MM.1S (cell line): ENCODE data around the gene PTH1R.

ENCODE experiments used
- DNase-seq: peaks from one replicate; pipeline ENCODE4 v3.0.0-alpha.2; 2015
- H2AFZ ChIP-seq: fragments of 300-600 bp; sonication (generic); 2 replicates; pipeline ENCODE4 v1.6.0; 2016; ENCODE audit warnings: antibody characterized with exemption, low read length
- H3F3A ChIP-seq: fragments of 300-600 bp; sonication (generic); 2 replicates; pipeline ENCODE4 v1.6.1; 2016; ENCODE audit warnings: mild to moderate bottlenecking, antibody characterized with exemption, low read length, moderate library complexity, mixed read lengths; ENCODE audit not compliant: insufficient read depth
- H3K27ac ChIP-seq: fragments of 300-600 bp; sonication (generic); 2 replicates; pipeline ENCODE4 v1.5.1; 2016; ENCODE audit warnings: mild to moderate bottlenecking, low read length
- H3K27me3 ChIP-seq: fragments of 300-600 bp; sonication (generic); replicated peaks from 2 replicates; pipeline ENCODE4 v1.6.0; 2016; ENCODE audit warnings: low read length; ENCODE audit not compliant: insufficient read depth
- H3K36me3 ChIP-seq: fragments of 300-600 bp; sonication (generic); replicated peaks from 2 replicates; pipeline ENCODE4 v1.6.1; 2016; ENCODE audit warnings: mild to moderate bottlenecking, low read length, mixed read lengths; ENCODE audit not compliant: insufficient read depth
- H3K4me1 ChIP-seq: fragments of 300-600 bp; sonication (generic); 2 replicates; pipeline ENCODE4 v1.6.1; 2016; ENCODE audit warnings: low read length, mixed read lengths
- H3K4me2 ChIP-seq: fragments of 300-600 bp; sonication (generic); 2 replicates; pipeline ENCODE4 v1.6.0; 2016; ENCODE audit warnings: low read depth, low read length
- H3K4me3 ChIP-seq: fragments of 300-600 bp; sonication (generic); 2 replicates; pipeline ENCODE4 v1.5.1; 2016; ENCODE audit warnings: low read length, mixed read lengths
- H3K79me2 ChIP-seq: fragments of 300-600 bp; sonication (generic); 2 replicates; pipeline ENCODE4 v1.6.1; 2016; ENCODE audit warnings: mixed run types, low read length, mixed read lengths
- H3K9ac ChIP-seq: fragments of 300-600 bp; sonication (generic); 2 replicates; pipeline ENCODE4 v1.6.1; 2016; ENCODE audit warnings: low read length, mixed read lengths
- H3K9me2 ChIP-seq: fragments of 300-600 bp; sonication (generic); replicated peaks from 2 replicates; pipeline ENCODE4 v1.6.1; 2016; ENCODE audit warnings: mild to moderate bottlenecking, low read length, mixed read lengths; ENCODE audit not compliant: insufficient read depth
- H3K9me3 ChIP-seq: fragments of 300-600 bp; sonication (generic); replicated peaks from 2 replicates; pipeline ENCODE4 v1.6.1; 2016; ENCODE audit warnings: mild to moderate bottlenecking, low read length, mixed read lengths; ENCODE audit not compliant: insufficient read depth
- H4K20me1 ChIP-seq: fragments of 300-600 bp; sonication (generic); 2 replicates; pipeline ENCODE4 v1.6.1; 2016; ENCODE audit warnings: mild to moderate bottlenecking, low read length, moderate library complexity, mixed read lengths; ENCODE audit not compliant: insufficient read depth
- EZH2 ChIP-seq: fragments of 300-600 bp; sonication (generic); optimal IDR thresholded peaks from 2 replicates; pipeline ENCODE3; 2017; ENCODE audit warnings: low read depth, mild to moderate bottlenecking, antibody characterized with exemption, low read length, mixed read lengths
- EZH2phosphoT487 ChIP-seq: fragments of 300-600 bp; sonication (generic); IDR thresholded peaks from 2 replicates; pipeline ENCODE4 v1.6.1; 2018; ENCODE audit warnings: antibody characterized with exemption, low read length
- TF ChIP-seq, protein P1 (sequence below): fragments of 300-600 bp; sonication (generic); IDR thresholded peaks from 2 replicates; pipeline ENCODE4 v1.5.1; 2016; ENCODE audit warnings: antibody characterized with exemption, low read length, mixed read lengths

PTH1R gene

DNA sequence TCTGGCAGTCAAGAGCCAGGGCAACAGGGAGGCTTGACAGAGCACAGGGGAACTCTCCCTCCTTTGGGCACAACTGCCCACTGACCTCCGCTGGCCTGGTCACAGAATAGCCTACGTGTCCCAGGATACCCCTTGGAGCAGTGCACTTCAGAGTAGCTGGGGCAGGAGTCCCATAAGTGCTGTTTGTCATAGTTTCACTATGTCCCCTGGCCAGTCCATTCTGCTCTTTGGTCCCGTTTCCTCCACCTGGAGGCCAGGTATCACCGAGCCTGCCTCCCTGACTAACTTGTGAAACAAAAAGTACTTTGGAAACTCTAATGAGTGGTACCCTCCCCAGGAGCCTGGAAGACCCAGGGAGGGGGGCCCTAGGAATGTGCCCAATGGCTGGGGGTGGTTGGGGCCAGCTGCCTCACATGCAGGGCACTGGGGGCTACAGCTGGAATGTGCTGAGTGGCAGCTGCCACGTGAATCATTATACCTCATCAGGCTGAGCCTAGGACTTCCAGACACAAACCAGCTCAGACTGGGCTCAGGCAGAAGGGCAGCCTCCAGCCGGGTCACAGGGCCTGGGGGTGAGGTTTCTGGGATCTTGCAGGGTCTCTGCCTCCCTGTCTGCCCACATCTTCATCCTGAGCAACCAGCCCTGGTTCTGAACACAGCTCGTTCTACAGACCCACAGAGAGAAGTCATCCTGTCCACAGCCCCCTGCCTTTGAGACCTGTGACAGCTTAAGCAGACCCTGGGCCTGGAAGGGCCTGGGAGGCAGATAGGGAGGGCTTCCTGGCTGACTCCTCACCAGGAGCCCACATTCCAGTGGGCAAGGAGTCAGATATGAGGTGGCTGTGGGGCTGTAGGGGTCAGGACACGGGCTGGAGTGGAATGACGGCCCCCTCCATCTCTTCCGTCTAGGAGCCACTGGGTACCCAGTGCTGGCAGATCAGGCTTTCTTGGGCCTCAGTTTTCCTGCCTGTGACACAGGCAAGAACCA lies 914 bp upstream of the PTH1R start:
- Histone ChIP-seq H3K27ac (no peak overlapping the region), H3K4me3 (no peak overlapping the region), H2AFZ (no peak overlapping the region), H3K27me3 (peaks cover 14% of the 10 kb centered on the region), H3K9me3 (no peaks in the 10 kb centered on the region), H3K79me2 (no peaks in the 10 kb centered on the region), H3K4me1 (no peaks in the 10 kb centered on the region), H3F3A (no peaks in the 10 kb centered on the region), H3K9ac (no peak overlapping the region), H4K20me1 (no peaks in the 10 kb centered on the region), H3K36me3 (no peaks in the 10 kb centered on the region), H3K4me2 (no peak overlapping the region), H3K9me2 (no peaks in the 10 kb centered on the region)
- no peak for TF ChIP-seq EZH2
- TF ChIP-seq, protein P1, sequence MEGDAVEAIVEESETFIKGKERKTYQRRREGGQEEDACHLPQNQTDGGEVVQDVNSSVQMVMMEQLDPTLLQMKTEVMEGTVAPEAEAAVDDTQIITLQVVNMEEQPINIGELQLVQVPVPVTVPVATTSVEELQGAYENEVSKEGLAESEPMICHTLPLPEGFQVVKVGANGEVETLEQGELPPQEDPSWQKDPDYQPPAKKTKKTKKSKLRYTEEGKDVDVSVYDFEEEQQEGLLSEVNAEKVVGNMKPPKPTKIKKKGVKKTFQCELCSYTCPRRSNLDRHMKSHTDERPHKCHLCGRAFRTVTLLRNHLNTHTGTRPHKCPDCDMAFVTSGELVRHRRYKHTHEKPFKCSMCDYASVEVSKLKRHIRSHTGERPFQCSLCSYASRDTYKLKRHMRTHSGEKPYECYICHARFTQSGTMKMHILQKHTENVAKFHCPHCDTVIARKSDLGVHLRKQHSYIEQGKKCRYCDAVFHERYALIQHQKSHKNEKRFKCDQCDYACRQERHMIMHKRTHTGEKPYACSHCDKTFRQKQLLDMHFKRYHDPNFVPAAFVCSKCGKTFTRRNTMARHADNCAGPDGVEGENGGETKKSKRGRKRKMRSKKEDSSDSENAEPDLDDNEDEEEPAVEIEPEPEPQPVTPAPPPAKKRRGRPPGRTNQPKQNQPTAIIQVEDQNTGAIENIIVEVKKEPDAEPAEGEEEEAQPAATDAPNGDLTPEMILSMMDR: no peak
- TF ChIP-seq EZH2phosphoT487: no peak
- no peak for DNase-seq

DNA sequence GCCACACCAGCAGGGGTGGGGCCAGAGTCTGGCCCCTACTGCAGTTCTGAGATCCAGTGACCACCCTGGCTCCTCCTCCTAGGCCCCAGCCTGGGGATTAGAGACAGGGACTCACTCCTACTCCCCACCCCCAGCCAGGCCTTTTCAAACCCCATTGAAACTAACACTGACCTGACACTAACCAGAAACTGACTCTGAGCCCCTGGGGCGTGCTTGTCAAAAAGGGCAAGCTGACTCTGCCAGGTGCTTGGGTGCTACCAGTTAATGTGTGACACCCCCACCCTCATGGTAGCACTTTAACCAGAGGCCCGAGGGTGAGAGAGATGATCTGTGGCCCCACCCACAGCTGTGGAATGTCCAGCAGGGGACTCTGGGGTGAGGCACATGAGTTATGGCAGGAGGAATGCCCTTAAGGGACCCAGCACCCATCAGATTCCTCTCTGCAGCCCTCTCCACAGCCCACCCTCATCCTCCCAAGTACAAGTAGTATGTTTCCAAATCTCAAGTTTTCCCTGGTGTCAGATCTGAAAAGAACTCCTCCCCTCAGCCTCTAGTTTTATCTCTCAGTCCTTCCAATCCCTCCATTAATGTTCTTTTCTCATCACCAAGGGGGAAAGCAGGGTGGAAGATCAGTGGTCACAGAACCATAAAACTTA lies 1.4 kb downstream of the PTH1R start:
- Histone ChIP-seq H3K79me2 (no peaks in the 10 kb centered on the region), H3K9me2 (no peaks in the 10 kb centered on the region), H3K4me1 (no peaks in the 10 kb centered on the region), H3K27ac (no peak overlapping the region), H3K27me3 (peaks cover 25% of the 10 kb centered on the region), H2AFZ (no peak overlapping the region), H3K9ac (no peak overlapping the region), H3K36me3 (no peaks in the 10 kb centered on the region), H4K20me1 (no peaks in the 10 kb centered on the region), H3F3A (no peaks in the 10 kb centered on the region), H3K9me3 (no peaks in the 10 kb centered on the region), H3K4me3 (no peak overlapping the region), H3K4me2 (no peak overlapping the region)
- DNase-seq: no peak
- TF ChIP-seq, protein P1: no peak

DNA sequence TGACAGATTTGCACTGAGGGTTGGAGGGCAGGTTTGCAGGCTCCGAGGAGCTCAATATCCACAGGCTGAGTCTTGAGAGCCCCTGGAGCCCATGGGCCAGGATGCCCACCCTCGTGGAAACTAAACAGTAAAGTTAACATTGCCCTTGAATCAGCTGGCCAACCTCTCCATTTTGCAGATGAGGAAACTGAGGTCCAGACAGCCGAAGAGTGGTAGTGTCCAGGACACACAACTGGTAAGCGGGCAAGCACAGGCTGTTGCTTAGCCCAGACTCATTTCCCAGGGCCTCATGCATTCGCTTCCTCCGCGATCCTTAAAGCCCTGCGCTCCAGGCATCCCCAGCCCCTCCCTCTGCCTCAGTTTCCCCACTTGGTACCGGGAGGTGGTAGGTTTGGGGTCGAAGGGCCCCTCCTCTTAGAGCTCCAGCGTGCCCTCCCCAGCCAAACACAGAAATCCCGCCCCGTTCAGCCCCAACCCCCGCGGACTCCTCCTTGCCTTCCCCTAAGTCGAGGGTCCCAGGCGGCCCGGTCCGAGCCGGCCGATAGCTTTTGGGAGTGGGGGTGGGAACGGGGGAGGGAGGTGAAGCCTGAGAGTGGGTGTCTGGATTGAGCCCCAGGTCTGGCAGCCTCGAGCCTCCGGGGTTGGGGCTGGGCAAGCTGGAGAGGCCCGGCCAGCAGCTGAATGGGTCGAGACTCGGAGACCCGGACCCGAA lies 3.5 kb downstream of the PTH1R start:
- Histone ChIP-seq H3K4me3 (no peak overlapping the region), H2AFZ (no peak overlapping the region), H3K9me2 (no peaks in the 10 kb centered on the region), H4K20me1 (no peaks in the 10 kb centered on the region), H3K4me2 (no peak overlapping the region), H3K27me3 (peaks cover 45% of the 10 kb centered on the region), H3K9ac (no peak overlapping the region), H3K9me3 (no peaks in the 10 kb centered on the region), H3K4me1 (no peaks in the 10 kb centered on the region), H3F3A (no peaks in the 10 kb centered on the region), H3K79me2 (no peaks in the 10 kb centered on the region), H3K36me3 (no peaks in the 10 kb centered on the region), H3K27ac (no peak overlapping the region)
- TF ChIP-seq EZH2: no peak
- TF ChIP-seq EZH2phosphoT487: no peak
- TF ChIP-seq, protein P1: no peak
- DNase-seq: no peak
